Lower lobe of right lung (tissue), 2 donors: ENCODE results near the gene RNASE9. TPM values are rescaled to one million over a fixed set of nuclear protein-coding genes. Genes with fewer than 3 reads are reported as not detected.
"Not testable (repeated sequence)": the region's sequence is repeated elsewhere in the genome, so short reads cannot be mapped to it uniquely, and the experiment has no call there.

Experiments
- ATAC-seq, 2 donors: fragments of 200-7000 bp; cut with Tn5 transposase; one replicate each; pipeline ENCODE4 v1.9.1; 2020 to 2022; ENCODE audit warnings: mild to moderate bottlenecking in 2 of 2, moderate library complexity in 2 of 2
- DNase-seq: peaks from one replicate; pipeline ENCODE4 v3.0.0-alpha.2; 2020
- H3K27ac ChIP-seq: fragments of 200-600 bp; one replicate; pipeline ENCODE4 v1.8.0; 2022
- H3K27me3 ChIP-seq: fragments of 200-600 bp; one replicate; pipeline ENCODE4 v1.8.0; 2022; ENCODE audit warnings: low read depth
- H3K36me3 ChIP-seq: fragments of 200-600 bp; one replicate; pipeline ENCODE4 v1.8.0; 2022; ENCODE audit warnings: mild to moderate bottlenecking
- H3K4me1 ChIP-seq: fragments of 200-600 bp; one replicate; pipeline ENCODE4 v1.8.0; 2022
- H3K4me3 ChIP-seq: fragments of 200-600 bp; one replicate; pipeline ENCODE4 v1.8.0; 2022; ENCODE audit warnings: mild to moderate bottlenecking
- H3K9me3 ChIP-seq: fragments of 200-600 bp; one replicate; pipeline ENCODE4 v1.8.0; 2022
- intact Hi-C: fragments of 100-400 bp; cut with DNase I; formaldehyde crosslinking; loops from one replicate; pipeline ENCODE4 v1.11.0; 2022
- total RNA-seq: library from RNA; stranded (reverse); fragmentation: NEBNext Ultra II Directional; extraction: Animal tissue kit (Norgen Biotek cat#: 25700); gene quantifications from one replicate; pipeline ENCODE4 v1.2.1, GENCODE V29; 2021
- TF ChIP-seq, protein P1 (sequence below): fragments of 200-600 bp; IDR thresholded peaks from one replicate; pipeline ENCODE4 v1.8.0; 2022; ENCODE audit warnings: antibody characterized with exemption, mild to moderate bottlenecking
- donor health status: DM: no; HTN: yes; CAD: no; lungs with severe emphysema.

Gene RNASE9
- total RNA-seq, 1 donor from 2014 or later = not detected

DNA sequence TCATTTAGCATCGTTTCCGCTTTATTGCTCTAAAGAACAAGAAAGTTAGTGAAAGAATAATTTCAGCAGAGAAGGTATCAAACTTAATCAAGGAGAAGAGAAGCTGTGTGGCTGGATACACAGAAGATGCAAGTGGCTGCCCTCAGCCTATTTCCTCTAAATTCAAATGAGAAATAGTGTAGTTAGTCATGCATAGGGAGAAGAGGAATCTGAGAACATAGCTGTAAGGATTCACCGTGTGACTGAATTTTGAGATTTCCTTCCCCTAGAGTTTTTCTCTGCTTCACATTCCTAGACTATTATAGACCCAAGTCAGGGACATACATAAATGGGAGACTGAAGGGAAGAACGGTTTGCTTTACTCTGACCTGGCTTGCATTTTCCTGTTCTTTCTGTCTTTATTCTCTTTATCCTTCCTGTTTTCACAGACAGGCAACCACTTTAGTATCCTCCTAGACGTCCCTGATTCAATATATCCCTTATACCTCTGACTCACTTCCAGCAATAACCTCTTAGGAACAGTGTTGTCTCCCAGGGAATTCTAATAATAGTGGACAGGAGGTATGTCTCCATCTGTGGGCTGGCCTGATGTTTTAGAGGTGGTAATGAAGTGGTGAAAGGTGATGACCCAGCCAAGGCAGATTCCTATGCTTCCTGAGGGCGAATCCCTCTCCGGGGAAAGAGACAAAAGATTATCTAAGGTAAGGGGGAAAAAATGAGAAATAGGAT is 48.5 kb downstream of the RNASE9 start:
- no peak for DNase-seq
- Histone ChIP-seq H3K27me3 (no peaks in the 10 kb centered on the region), H3K4me1 (no peaks in the 10 kb centered on the region), H3K4me3 (no peak overlapping the region), H3K36me3 (no peaks in the 10 kb centered on the region), H3K27ac (no peak overlapping the region), H3K9me3 (no peaks in the 10 kb centered on the region)
- TF ChIP-seq, protein P1, sequence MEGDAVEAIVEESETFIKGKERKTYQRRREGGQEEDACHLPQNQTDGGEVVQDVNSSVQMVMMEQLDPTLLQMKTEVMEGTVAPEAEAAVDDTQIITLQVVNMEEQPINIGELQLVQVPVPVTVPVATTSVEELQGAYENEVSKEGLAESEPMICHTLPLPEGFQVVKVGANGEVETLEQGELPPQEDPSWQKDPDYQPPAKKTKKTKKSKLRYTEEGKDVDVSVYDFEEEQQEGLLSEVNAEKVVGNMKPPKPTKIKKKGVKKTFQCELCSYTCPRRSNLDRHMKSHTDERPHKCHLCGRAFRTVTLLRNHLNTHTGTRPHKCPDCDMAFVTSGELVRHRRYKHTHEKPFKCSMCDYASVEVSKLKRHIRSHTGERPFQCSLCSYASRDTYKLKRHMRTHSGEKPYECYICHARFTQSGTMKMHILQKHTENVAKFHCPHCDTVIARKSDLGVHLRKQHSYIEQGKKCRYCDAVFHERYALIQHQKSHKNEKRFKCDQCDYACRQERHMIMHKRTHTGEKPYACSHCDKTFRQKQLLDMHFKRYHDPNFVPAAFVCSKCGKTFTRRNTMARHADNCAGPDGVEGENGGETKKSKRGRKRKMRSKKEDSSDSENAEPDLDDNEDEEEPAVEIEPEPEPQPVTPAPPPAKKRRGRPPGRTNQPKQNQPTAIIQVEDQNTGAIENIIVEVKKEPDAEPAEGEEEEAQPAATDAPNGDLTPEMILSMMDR = no peak
- intact Hi-C loops = no loop called here
- ATAC-seq = no peak

DNA sequence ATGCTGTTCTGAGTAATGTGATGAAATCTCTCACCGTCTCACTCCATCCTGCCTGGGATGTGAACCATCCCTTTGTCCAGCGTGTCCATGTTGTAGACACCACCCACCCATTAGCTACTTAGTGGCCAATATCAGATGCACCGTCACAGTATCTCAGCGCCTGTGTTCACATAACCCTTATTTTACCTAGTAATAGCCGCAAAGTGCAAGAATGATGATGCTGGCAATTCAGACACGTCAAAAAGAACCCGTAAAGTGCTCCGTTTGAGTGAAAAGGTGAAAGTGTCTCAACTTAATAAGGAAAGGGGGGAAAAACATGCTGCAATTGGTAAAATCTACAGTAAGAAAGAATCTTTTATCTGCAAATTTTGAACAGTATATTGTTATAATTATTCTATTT is 52.5 kb downstream of the RNASE9 start:
- H3K9me3 ChIP-seq = no peaks in the 10 kb centered on the region
- H3K36me3 ChIP-seq = no peaks in the 10 kb centered on the region
- ATAC-seq (no peak), DNase-seq (no peak)
- no peak overlapping the region for H3K27ac ChIP-seq
- no peaks in the 10 kb centered on the region for H3K27me3 ChIP-seq
- peaks cover 5% of the 10 kb centered on the region for H3K4me1 ChIP-seq
- no peak overlapping the region for H3K4me3 ChIP-seq
- intact Hi-C loops = no loop called here
- TF ChIP-seq, protein P1 = no peak

DNA sequence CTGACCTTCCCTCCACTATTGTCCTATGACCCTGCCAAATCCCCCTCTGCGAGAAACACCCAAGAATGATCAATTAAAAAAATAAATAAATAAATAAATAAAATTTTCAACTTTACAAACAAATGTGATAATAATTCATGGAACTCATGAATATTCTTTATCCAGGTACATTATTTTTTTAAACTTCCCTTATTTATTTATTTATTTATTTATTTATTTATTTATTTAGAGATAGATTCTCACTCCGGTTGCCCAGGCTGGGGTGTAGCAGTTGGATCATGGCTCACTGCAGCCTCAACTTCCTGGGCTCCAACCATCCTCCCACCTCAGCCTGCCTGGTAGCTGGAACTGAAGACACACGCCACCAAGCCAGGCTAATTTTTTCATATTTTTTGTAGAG is 53.3 kb downstream of the RNASE9 start:
- H3K36me3 ChIP-seq, H3K27me3 ChIP-seq, H3K4me3 ChIP-seq, intact Hi-C loops, ATAC-seq, H3K4me1 ChIP-seq, H3K27ac ChIP-seq, H3K9me3 ChIP-seq, DNase-seq: not testable (repeated sequence)

DNA sequence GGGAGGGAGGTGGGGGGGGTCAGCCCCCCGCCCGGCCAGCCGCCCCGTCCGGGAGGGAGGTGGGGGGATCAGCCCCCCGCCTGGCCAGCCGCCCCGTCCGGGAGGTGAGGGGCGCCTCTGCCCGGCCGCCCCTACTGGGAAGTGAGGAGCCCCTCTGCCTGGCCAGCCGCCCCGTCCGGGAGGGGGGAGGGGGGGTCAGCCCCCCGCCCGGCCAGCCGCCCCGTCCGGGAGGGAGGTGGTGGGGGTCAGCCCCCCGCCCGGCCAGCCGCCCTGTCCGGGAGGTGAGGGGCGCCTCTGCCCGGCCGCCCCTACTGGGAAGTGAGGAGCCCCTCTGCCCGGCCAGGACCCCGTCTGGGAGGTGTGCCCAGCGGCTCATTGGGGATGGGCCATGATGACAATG is 54.1 kb downstream of the RNASE9 start:
- intact Hi-C loops, H3K4me1 ChIP-seq, H3K27ac ChIP-seq, H3K36me3 ChIP-seq, H3K27me3 ChIP-seq, H3K4me3 ChIP-seq, H3K9me3 ChIP-seq, DNase-seq, ATAC-seq: not testable (repeated sequence)

DNA sequence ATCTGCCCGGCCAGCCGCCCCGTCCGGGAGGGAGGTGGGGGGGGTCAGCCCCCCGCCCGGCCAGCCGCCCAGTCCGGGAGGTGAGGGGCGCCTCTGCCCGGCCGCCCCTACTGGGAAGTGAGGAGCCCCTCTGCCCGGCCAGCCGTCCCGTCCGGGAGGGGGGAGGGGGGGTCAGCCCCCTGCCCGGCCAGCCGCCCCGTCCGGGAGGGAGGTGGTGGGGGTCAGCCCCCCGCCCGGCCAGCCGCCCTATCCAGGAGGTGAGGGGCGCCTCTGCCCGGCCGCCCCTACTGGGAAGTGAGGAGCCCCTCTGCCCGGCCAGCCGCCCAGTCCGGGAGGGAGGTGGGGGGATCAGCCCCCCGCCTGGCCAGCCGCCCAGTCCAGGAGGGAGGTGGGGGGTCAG is 54.6 kb downstream of the RNASE9 start:
- H3K9me3 ChIP-seq, H3K27ac ChIP-seq, H3K4me3 ChIP-seq, H3K4me1 ChIP-seq, intact Hi-C loops, DNase-seq, H3K27me3 ChIP-seq, ATAC-seq, H3K36me3 ChIP-seq: not testable (repeated sequence)

Other genes starting within 250 kb of the RNASE9 start
- 36.9 TPM for gene CCNB1IP1, start 227.8 kb downstream of the RNASE9 start, total RNA-seq
- gene PARP2, start 217.4 kb downstream of the RNASE9 start, total RNA-seq = 17.1 TPM
- 53.6 TPM for gene TEP1, start 147.5 kb downstream of the RNASE9 start, total RNA-seq
- gene KLHL33, start 124.9 kb downstream of the RNASE9 start, total RNA-seq = 0.47 TPM
- gene OSGEP, start 106.2 kb downstream of the RNASE9 start, total RNA-seq = 32.6 TPM
- 103 TPM for gene APEX1, start 105.8 kb downstream of the RNASE9 start, total RNA-seq
- 37.7 TPM for gene PIP4P1, start 99.6 kb downstream of the RNASE9 start, total RNA-seq
- 28.8 TPM for gene PNP, start 91.6 kb downstream of the RNASE9 start, total RNA-seq
- gene RNASE10, start 55.5 kb downstream of the RNASE9 start, total RNA-seq = 0.44 TPM
- gene RNASE11, start 27.0 kb upstream of the RNASE9 start, total RNA-seq = not detected
- not detected for gene RNASE12, start 30.3 kb upstream of the RNASE9 start, total RNA-seq
- gene OR6S1, start 80.6 kb upstream of the RNASE9 start, total RNA-seq = not detected
- gene RNASE4, start 123.5 kb upstream of the RNASE9 start, total RNA-seq = 41.0 TPM
- gene ANG, start 127.7 kb upstream of the RNASE9 start, total RNA-seq = 29.3 TPM
- gene EDDM3A, start 184.8 kb upstream of the RNASE9 start, total RNA-seq = not detected
- not detected for gene EDDM3B, start 207.4 kb upstream of the RNASE9 start, total RNA-seq
- 27.3 TPM for gene RNASE6, start 220.2 kb upstream of the RNASE9 start, total RNA-seq
- gene RNASE1, start 241.8 kb upstream of the RNASE9 start, total RNA-seq = 694 TPM